Fibroblast of lung (primary cell): ENCODE measurements around the gene MPHOSPH10. TPM values are rescaled to one million over a fixed set of nuclear protein-coding genes. Genes with fewer than 3 reads are reported as not detected.

Experiments used
- DNase-seq, 2 donors: peaks; one replicate each; pipeline versions ENCODE4 v3.0.0 to v3.0.0-alpha.2; 2010; ENCODE audit warnings: low read depth in 2 of 2
- H2AFZ ChIP-seq: 2 replicates; pipeline ENCODE4 v1.5.1; 2012; ENCODE audit warnings: low read length, control low read depth, inconsistent platforms
- H3K27ac ChIP-seq: 2 replicates; pipeline ENCODE4 v1.5.1; 2011; ENCODE audit warnings: low read length, control low read depth; ENCODE audit not compliant: insufficient read depth
- H3K27me3 ChIP-seq: 2 replicates; pipeline ENCODE4 v1.5.1; 2011; ENCODE audit warnings: mild to moderate bottlenecking, low read length; ENCODE audit not compliant: control insufficient read depth, insufficient read depth
- H3K36me3 ChIP-seq: 2 replicates; pipeline ENCODE4 v1.5.1; 2011; ENCODE audit warnings: low read length; ENCODE audit not compliant: control insufficient read depth, insufficient read depth
- H3K4me1 ChIP-seq: 2 replicates; pipeline ENCODE4 v1.5.1; 2011; ENCODE audit warnings: low read length; ENCODE audit not compliant: control insufficient read depth, insufficient read depth; ENCODE audit errors: extremely low read depth
- H3K4me2 ChIP-seq: 2 replicates; pipeline ENCODE4 v1.5.1; 2011; ENCODE audit warnings: low read length, control low read depth; ENCODE audit not compliant: insufficient read depth; ENCODE audit errors: extremely low read depth
- H3K4me3 ChIP-seq, 4 experiments: fragments of 200-600 bp in 1 of 4; sonication (generic) in 1 of 4; replicated peaks in 1 of 4; 2 replicates each; pipeline ENCODE4 v1.5.1; 2011 to 2016; ENCODE audit warnings: low read length in 4 of 4, low read depth in 3 of 4, mild to moderate bottlenecking in 3 of 4, control low read depth in 2 of 4, inconsistent platforms in 1 of 4, mixed read lengths in 1 of 4; ENCODE audit not compliant: insufficient read depth in 1 of 4; ENCODE audit errors: control extremely low read depth in 1 of 4
- H3K79me2 ChIP-seq: 2 replicates; pipeline ENCODE4 v1.5.1; 2012; ENCODE audit warnings: mild to moderate bottlenecking, low read length, inconsistent platforms; ENCODE audit not compliant: control insufficient read depth, insufficient read depth
- H3K9ac ChIP-seq: 2 replicates; pipeline ENCODE4 v1.5.1; 2011; ENCODE audit warnings: mild to moderate bottlenecking, low read length, control low read depth; ENCODE audit not compliant: insufficient read depth
- H3K9me3 ChIP-seq: 2 replicates; pipeline ENCODE4 v1.5.1; 2012; ENCODE audit warnings: low read depth, low read length; ENCODE audit not compliant: control insufficient read depth, insufficient read depth
- H4K20me1 ChIP-seq: 2 replicates; pipeline ENCODE4 v1.5.1; 2011; ENCODE audit warnings: low read length; ENCODE audit not compliant: control insufficient read depth, insufficient read depth; ENCODE audit errors: extremely low read depth
- CTCF ChIP-seq, 2 donors: IDR thresholded peaks in 1 of 2; conservative IDR thresholded peaks in 1 of 2; 1 replicate in 1 of 2; 2 replicates in 1 of 2; pipeline ENCODE4 v1.5.1; 2011 to 2012; ENCODE audit warnings: low read length in 2 of 2, control low read depth in 1 of 2, inconsistent platforms in 1 of 2, low read depth in 1 of 2, mild to moderate bottlenecking in 1 of 2
- EZH2 ChIP-seq: IDR thresholded peaks from 2 replicates; pipeline ENCODE4 v1.5.1; 2012; ENCODE audit warnings: low read length, control low read depth, mild to moderate bottlenecking; ENCODE audit errors: missing control alignments
- polyA plus RNA-seq, 2 donors: library from polyadenylated mRNA; depleted of rRNA in 1 of 2; stranded (reverse) in 1 of 2; unstranded in 1 of 2; fragments of >200 nt; gene quantifications; 2 replicates each; pipeline ENCODE4 v1.2.1, GENCODE V29; 2011 to 2012; ENCODE audit warnings: missing spikeins in 1 of 2
- total RNA-seq: library from RNA; depleted of rRNA; stranded (reverse); fragments of >200 nt; gene quantifications from 2 replicates; pipeline ENCODE4 v1.2.1, GENCODE V29; 2014

MPHOSPH10 gene
- total and polyA plus RNA-seq, 2 donors (not counting 1 experiment from before 2014, with no cell fraction given), result 14.7 to 26.2 TPM

GRCh38 chr2:71120195-71120594, 10.2 kb upstream of the MPHOSPH10 start:
- Histone ChIP-seq H3K9me3 (no peaks in the 10 kb centered on the region), H3K79me2 (no peaks in the 10 kb centered on the region), H3K4me2 (no peak overlapping the region), H3K4me1 (no peaks in the 10 kb centered on the region), H3K4me3 (no peak overlapping the region), H2AFZ (no peak overlapping the region), H3K27ac (no peak overlapping the region), H3K27me3 (no peaks in the 10 kb centered on the region), H4K20me1 (no peaks in the 10 kb centered on the region), H3K36me3 (peaks cover 4% of the 10 kb centered on the region), H3K9ac (no peak overlapping the region)
- no peak for DNase-seq
- TF ChIP-seq EZH2 (no peak), CTCF (conservative IDR thresholded peaks at IDR 0.05 in 1 of 2, IDR thresholded peaks at IDR 0.05 in 1 of 2; ENCODE audit: low read depth in 1 of 2, low read length in 2 of 2) (no peak)

GRCh38 chr2:71121479-71121878, 9.0 kb upstream of the MPHOSPH10 start:
- Histone ChIP-seq H3K36me3 (peaks cover 4% of the 10 kb centered on the region), H3K9ac (no peak overlapping the region), H3K4me1 (no peaks in the 10 kb centered on the region), H3K27ac (no peak overlapping the region), H3K4me3 (no peak overlapping the region), H2AFZ (no peak overlapping the region), H3K4me2 (no peak overlapping the region), H3K79me2 (peaks cover 2% of the 10 kb centered on the region), H3K27me3 (no peaks in the 10 kb centered on the region), H4K20me1 (no peaks in the 10 kb centered on the region), H3K9me3 (no peaks in the 10 kb centered on the region)
- DNase-seq, result no peak
- no peak for TF ChIP-seq EZH2
- no peak for TF ChIP-seq CTCF (conservative IDR thresholded peaks at IDR 0.05 in 1 of 2, IDR thresholded peaks at IDR 0.05 in 1 of 2; ENCODE audit: low read depth in 1 of 2, low read length in 2 of 2)

DNA sequence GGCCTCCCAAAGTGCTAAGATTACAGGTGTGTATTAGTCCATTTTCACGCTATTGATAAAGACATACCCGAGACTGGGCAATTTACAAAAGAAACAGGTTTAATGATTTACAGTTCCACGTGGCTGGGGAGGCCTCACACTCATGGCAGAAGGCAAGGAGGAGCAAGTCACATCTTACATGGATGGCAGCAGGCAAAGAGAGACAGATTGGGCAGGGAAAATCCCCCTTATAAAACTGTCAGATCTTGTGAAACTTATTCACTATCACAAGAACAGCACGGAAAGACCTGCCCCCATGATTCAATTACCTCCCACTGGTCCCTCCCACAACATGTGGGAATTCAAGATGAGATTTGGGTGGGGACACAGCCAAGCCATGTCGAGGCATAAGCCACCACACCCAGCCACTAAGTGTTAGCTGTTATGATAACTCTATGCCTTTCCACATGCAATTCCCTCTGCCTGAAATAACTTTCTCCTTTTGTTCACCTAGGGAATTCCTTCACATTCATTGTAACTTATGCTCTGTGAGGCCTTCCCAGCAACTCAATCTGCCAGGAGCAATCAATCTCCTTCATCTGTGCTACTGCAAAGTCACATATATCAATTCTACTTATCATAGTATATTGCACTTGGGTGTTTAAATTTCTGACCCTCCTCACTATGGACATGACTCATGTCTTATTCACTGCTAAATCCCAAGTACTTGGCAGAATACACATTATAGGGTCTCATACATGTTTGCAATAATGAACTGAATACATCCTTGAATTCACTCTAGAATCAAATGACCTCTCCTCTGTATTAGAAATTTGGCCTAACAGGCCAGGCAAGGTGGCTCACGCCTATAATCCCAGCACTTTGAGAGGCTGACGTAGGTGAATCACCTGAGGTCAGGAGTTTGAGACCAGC, 7.8 kb upstream of the MPHOSPH10 start:
- H4K20me1 ChIP-seq, result no peaks in the 10 kb centered on the region
- no peak overlapping the region for H3K4me2 ChIP-seq
- no peaks in the 10 kb centered on the region for H3K9me3 ChIP-seq
- H3K4me1 ChIP-seq, result no peaks in the 10 kb centered on the region
- H3K27ac ChIP-seq, result no peak overlapping the region
- no peak overlapping the region for H2AFZ ChIP-seq
- DNase-seq, result peak; percentile 24 to 39
- no peaks in the 10 kb centered on the region for H3K27me3 ChIP-seq
- no peak overlapping the region for H3K4me3 ChIP-seq
- H3K36me3 ChIP-seq, result peaks cover 4% of the 10 kb centered on the region
- TF ChIP-seq EZH2, result no peak
- no peak for TF ChIP-seq CTCF (conservative IDR thresholded peaks at IDR 0.05 in 1 of 2, IDR thresholded peaks at IDR 0.05 in 1 of 2; ENCODE audit: low read depth in 1 of 2, low read length in 2 of 2)
- no peak overlapping the region for H3K9ac ChIP-seq
- H3K79me2 ChIP-seq, result peaks cover 2% of the 10 kb centered on the region
